Measurements from ENCODE around the gene GNL3L. TPM values are rescaled to one million over a fixed set of nuclear protein-coding genes. Genes with fewer than 3 reads are reported as not detected.
"Not testable (repeated sequence)": the region's sequence is repeated elsewhere in the genome, so short reads cannot be mapped to it uniquely, and the experiment has no call there.

Gene GNL3L
- 1 to 10 TPM; 3.6 to 6.9 TPM for polyA plus RNA-seq

DNA sequence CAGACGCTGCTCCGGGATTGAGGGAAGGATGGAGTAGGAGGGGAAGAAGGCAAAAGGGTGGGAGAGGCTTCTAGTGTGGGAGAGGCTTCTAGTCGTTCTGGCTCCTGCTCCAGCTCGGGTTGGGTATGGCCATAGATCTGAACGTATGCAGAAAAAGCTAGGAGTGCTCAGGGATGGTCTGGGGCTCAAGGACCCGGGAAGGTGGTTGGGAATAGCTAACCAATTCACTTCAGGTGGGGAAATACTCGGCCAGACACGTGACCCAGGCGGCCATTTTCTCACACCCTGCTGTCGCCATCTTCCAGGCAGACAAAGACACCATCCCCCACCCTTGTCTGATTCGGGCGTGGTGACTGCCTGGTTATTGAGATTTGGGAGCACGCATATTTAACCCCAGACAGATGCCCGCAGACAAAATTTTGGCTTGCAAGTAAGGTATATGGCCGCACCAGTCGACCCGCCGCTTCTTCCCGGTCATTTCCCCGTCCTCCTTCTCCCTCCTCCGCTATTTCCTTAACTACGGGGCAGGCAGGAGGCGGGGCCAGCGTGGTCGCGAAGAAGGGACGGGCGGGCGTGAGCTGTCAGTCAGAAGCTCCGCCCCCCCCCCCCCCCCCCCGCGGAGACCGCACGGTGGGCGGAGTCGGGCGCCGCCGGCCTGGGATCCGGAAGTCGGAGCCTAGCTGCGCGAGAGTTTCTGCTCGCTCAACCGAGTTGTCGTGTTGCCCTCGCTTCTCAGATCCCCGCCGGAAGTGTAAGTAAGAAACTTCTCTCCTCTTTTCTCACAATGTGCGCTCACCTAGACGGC is at the start of gene GNL3L:
GNL3L (plus strand) TSS at position 668 of the 805 bp plus-strand sequence. CDS start 2,348 bp downstream, outside the sequence.
- Histone ChIP-seq H3K27ac (ENCODE audit: low read depth in 2 of 2, low read length in 1 of 2) (peak within 1 kb of the TSS; percentile 82 to 89), H3K27me3 (ENCODE audit: control insufficient read depth in 1 of 2, insufficient read depth in 2 of 2, low read length in 2 of 2) (no peaks in the 10 kb centered on the region), H3K36me3 (ENCODE audit: control insufficient read depth in 2 of 2, insufficient read depth in 2 of 2, low read length in 1 of 2) (no peaks in the 10 kb centered on the region), H3K4me1 (ENCODE audit: control insufficient read depth in 2 of 2, insufficient read depth in 2 of 2, low read length in 1 of 2) (peaks cover 0 to 2% of the 10 kb centered on the region in 2 donors), H3K9me3 (ENCODE audit: control insufficient read depth in 2 of 2, insufficient read depth in 1 of 2, low read depth in 1 of 2, low read length in 1 of 2) (no peaks in the 10 kb centered on the region), H3K4me3 (ENCODE audit: low read depth in 1 of 2, low read length in 2 of 2) (peak within 1 kb of the TSS; percentile 57 to 77)
- 3 to 45% methylated on average over 37 to 38 of the region's 51 CpGs for WGBS, 2 donors

DNA sequence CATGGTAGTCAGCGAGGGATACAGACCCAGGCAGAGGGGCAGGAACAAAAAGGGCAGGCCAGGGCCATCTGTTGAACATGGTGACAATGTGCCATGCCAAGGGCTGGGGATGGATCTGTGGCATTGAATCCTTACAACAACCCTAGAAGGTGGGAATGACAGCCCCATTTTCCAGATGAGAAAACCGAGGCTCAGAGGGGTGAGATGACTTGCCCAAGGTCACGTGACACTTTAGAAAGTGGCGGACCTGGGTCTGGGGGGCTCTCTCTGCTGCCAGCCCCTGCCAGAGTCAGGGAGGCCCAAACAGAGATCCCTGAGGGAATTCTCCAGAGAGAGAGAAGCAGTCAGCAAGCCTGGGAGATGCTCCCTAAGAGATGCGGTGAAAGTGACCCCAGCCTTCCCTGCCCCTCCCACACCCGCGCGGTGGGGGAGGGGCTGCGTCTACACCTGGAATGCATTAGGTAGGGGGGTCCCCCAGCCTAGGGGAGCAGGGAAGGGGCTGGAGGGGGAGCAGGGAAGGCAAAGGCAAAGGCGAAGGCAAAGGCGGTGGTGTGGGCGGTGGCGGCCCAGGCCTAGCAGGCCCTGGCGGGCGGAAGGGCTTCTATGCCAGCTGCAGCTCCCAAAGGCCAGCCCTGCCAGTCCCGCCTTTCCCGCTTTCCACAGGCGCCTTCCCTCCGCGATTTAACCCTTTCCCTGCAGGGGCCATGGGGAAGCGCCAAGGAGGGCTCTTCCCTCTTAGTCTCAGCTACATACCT is 47.0 kb upstream of the GNL3L start:
- WGBS, 2 donors, result 29 to 42% methylated on average over 12 to 21 of the region's 21 CpGs
- Histone ChIP-seq H3K27me3 (ENCODE audit: control insufficient read depth in 1 of 2, insufficient read depth in 2 of 2, low read length in 2 of 2) (no peaks in the 10 kb centered on the region), H3K4me3 (ENCODE audit: low read depth in 1 of 2, low read length in 2 of 2) (no peak overlapping the region), H3K4me1 (ENCODE audit: control insufficient read depth in 2 of 2, insufficient read depth in 2 of 2, low read length in 1 of 2) (peaks cover 5 to 14% of the 10 kb centered on the region in 2 donors), H3K27ac (ENCODE audit: low read depth in 2 of 2, low read length in 1 of 2) (peak overlapping the region; percentile 42 to 68), H3K9me3 (ENCODE audit: control insufficient read depth in 2 of 2, insufficient read depth in 1 of 2, low read depth in 1 of 2, low read length in 1 of 2) (no peaks in the 10 kb centered on the region), H3K36me3 (ENCODE audit: control insufficient read depth in 2 of 2, insufficient read depth in 2 of 2, low read length in 1 of 2) (no peaks in the 10 kb centered on the region)

DNA sequence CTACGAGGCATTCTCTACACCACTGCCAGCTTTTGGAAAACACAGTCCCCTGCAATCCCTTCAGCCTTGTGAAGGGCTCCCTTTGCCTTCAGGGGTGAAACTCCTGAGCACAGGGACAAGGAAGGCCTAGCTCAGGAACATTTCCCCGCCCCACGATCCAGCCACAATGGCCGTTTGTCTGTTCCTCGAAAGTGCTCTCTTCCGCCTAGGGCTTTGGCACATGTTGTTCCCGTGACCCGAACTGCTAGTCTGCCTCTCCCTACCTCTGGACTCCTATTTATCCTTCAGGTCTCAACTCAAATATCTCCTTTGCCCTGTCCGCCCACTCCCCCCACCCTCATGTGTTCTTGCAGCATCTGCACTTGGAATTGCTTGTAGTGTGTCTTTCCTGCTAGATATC is 46.1 kb upstream of the GNL3L start:
- Histone ChIP-seq H3K4me1 (ENCODE audit: control insufficient read depth in 2 of 2, insufficient read depth in 2 of 2, low read length in 1 of 2) (peaks cover 5 to 14% of the 10 kb centered on the region in 2 donors), H3K4me3 (ENCODE audit: low read depth in 1 of 2, low read length in 2 of 2) (no peak overlapping the region), H3K27me3 (ENCODE audit: control insufficient read depth in 1 of 2, insufficient read depth in 2 of 2, low read length in 2 of 2) (no peaks in the 10 kb centered on the region), H3K9me3 (ENCODE audit: control insufficient read depth in 2 of 2, insufficient read depth in 1 of 2, low read depth in 1 of 2, low read length in 1 of 2) (no peaks in the 10 kb centered on the region), H3K27ac (ENCODE audit: low read depth in 2 of 2, low read length in 1 of 2) (peak overlapping the region in 1 of 2 donors; percentile 49), H3K36me3 (ENCODE audit: control insufficient read depth in 2 of 2, insufficient read depth in 2 of 2, low read length in 1 of 2) (no peaks in the 10 kb centered on the region)
- 41 to 58% methylated on average over 9 of the region's 9 CpGs for WGBS, 2 donors

DNA sequence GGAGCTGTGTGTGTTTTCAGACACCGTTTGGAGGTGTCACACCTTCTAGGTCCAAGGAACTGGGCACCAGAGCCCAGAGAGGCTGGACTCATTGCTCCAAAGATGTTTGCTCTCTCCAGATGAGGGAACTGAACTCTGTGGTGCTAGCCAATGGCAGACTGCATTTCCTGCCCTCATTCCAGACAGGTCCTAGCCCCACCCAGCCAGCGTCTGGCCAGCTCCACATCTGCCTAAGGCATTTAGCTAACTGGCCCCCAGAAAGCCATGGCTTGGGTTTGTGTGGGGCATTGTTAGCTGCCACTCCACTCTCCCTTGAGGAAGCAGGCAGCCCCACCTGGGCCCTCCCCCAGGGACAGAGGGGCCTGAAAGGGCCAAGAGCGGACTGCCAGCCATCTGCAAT is 45.4 kb upstream of the GNL3L start:
- WGBS, 2 donors, result 40 to 46% methylated on average over 3 of the region's 3 CpGs
- H3K27ac ChIP-seq (ENCODE audit: low read depth in 2 of 2, low read length in 1 of 2), result no peak overlapping the region
- no peak overlapping the region for H3K4me3 ChIP-seq (ENCODE audit: low read depth in 1 of 2, low read length in 2 of 2)

GRCh38 chrX:54489819-54490218 is 40.2 kb upstream of the GNL3L start:
- not testable (repeated sequence) for H3K4me1 ChIP-seq (ENCODE audit: control insufficient read depth in 2 of 2, insufficient read depth in 2 of 2, low read length in 1 of 2); H3K27ac ChIP-seq (ENCODE audit: low read depth in 2 of 2, low read length in 1 of 2); H3K27me3 ChIP-seq (ENCODE audit: control insufficient read depth in 1 of 2, insufficient read depth in 2 of 2, low read length in 2 of 2); H3K36me3 ChIP-seq (ENCODE audit: control insufficient read depth in 2 of 2, insufficient read depth in 2 of 2, low read length in 1 of 2); H3K9me3 ChIP-seq (ENCODE audit: control insufficient read depth in 2 of 2, insufficient read depth in 1 of 2, low read depth in 1 of 2, low read length in 1 of 2); H3K4me3 ChIP-seq (ENCODE audit: low read depth in 1 of 2, low read length in 2 of 2)
- WGBS, 2 donors, result 92 to 98% methylated on average over 5 of the region's 5 CpGs

More for the DNA sequence above, 45.4 kb upstream of the GNL3L start:
- Histone ChIP-seq H3K36me3 (ENCODE audit: control insufficient read depth in 2 of 2, insufficient read depth in 2 of 2, low read length in 1 of 2) (no peaks in the 10 kb centered on the region), H3K4me1 (ENCODE audit: control insufficient read depth in 2 of 2, insufficient read depth in 2 of 2, low read length in 1 of 2) (peaks cover 5 to 14% of the 10 kb centered on the region in 2 donors), H3K9me3 (ENCODE audit: control insufficient read depth in 2 of 2, insufficient read depth in 1 of 2, low read depth in 1 of 2, low read length in 1 of 2) (no peaks in the 10 kb centered on the region), H3K27me3 (ENCODE audit: control insufficient read depth in 1 of 2, insufficient read depth in 2 of 2, low read length in 2 of 2) (no peaks in the 10 kb centered on the region)

- H3K4me3 ChIP-seq (ENCODE audit: low read depth in 1 of 2, low read length in 2 of 2), result no peak overlapping the region
- H3K27ac ChIP-seq (ENCODE audit: low read depth in 2 of 2, low read length in 1 of 2), result no peak overlapping the region
- no peaks in the 10 kb centered on the region for H3K36me3 ChIP-seq (ENCODE audit: control insufficient read depth in 2 of 2, insufficient read depth in 2 of 2, low read length in 1 of 2)
- no peaks in the 10 kb centered on the region for H3K27me3 ChIP-seq (ENCODE audit: control insufficient read depth in 1 of 2, insufficient read depth in 2 of 2, low read length in 2 of 2)
- H3K4me1 ChIP-seq (ENCODE audit: control insufficient read depth in 2 of 2, insufficient read depth in 2 of 2, low read length in 1 of 2), result no peaks in the 10 kb centered on the region
- H3K9me3 ChIP-seq (ENCODE audit: control insufficient read depth in 2 of 2, insufficient read depth in 1 of 2, low read depth in 1 of 2, low read length in 1 of 2), result no peaks in the 10 kb centered on the region
- 32 to 50% methylated on average over 6 of the region's 6 CpGs for WGBS, 2 donors
Observed at GRCh38 chrX:54492340-54492739, 37.7 kb upstream of the GNL3L start.

DNA sequence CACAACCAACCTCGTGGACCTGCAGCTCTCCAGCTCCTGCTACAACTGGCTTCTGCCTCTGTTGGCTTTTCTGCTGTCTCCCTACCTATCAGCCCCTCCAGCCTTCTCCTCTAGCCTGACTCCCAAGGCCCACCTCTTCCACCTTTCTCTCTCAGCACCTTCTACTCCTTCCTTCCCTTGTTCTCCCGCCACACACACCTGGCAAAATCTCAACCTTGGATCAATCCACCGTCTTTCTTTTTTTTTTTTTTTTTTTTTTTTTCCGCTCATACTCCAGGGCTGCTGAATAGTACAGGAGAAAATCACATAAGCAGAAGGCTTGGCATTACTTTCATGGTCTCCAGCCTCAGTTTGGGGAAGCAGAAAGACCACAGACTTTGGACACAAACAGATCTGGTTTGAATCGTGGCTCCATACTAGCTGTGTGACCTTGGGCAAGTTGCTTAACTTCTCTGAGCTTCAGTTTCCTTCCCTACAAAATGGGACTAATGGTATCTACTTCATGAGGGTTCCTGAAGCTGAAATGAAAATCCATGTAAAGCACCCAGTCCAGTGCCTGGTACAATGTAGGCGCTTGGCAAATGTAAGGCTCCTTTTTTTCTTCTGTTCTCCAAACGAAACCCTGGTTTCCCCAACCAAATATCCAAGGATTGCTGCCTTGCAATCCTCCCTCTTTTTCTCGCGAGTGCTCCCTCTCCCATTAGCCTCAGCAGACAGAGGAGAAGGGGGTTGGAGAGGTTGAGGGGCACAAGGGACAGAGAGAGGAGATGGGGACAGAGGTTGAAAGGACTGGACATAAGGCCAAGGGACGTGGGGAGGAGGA is 35.6 kb upstream of the GNL3L start:
- peak overlapping the region; percentile 56 to 67 for H3K4me3 ChIP-seq (ENCODE audit: low read depth in 1 of 2, low read length in 2 of 2)
- no peaks in the 10 kb centered on the region for H3K4me1 ChIP-seq (ENCODE audit: control insufficient read depth in 2 of 2, insufficient read depth in 2 of 2, low read length in 1 of 2)
- H3K27me3 ChIP-seq (ENCODE audit: control insufficient read depth in 1 of 2, insufficient read depth in 2 of 2, low read length in 2 of 2), result no peaks in the 10 kb centered on the region
- peak overlapping the region in 1 of 2 donors; percentile 34 for H3K27ac ChIP-seq (ENCODE audit: low read depth in 2 of 2, low read length in 1 of 2)
- no peaks in the 10 kb centered on the region for H3K36me3 ChIP-seq (ENCODE audit: control insufficient read depth in 2 of 2, insufficient read depth in 2 of 2, low read length in 1 of 2)
- WGBS, 2 donors, result 23 to 46% methylated on average over 9 to 10 of the region's 10 CpGs
- H3K9me3 ChIP-seq (ENCODE audit: control insufficient read depth in 2 of 2, insufficient read depth in 1 of 2, low read depth in 1 of 2, low read length in 1 of 2), result no peaks in the 10 kb centered on the region

GRCh38 chrX:54494989-54495813 is 34.8 kb upstream of the GNL3L start:
- Histone ChIP-seq H3K27me3 (ENCODE audit: control insufficient read depth in 1 of 2, insufficient read depth in 2 of 2, low read length in 2 of 2) (no peaks in the 10 kb centered on the region), H3K27ac (ENCODE audit: low read depth in 2 of 2, low read length in 1 of 2) (peak overlapping the region in 1 of 2 donors; percentile 58), H3K36me3 (ENCODE audit: control insufficient read depth in 2 of 2, insufficient read depth in 2 of 2, low read length in 1 of 2) (no peaks in the 10 kb centered on the region), H3K4me1 (ENCODE audit: control insufficient read depth in 2 of 2, insufficient read depth in 2 of 2, low read length in 1 of 2) (no peaks in the 10 kb centered on the region), H3K4me3 (ENCODE audit: low read depth in 1 of 2, low read length in 2 of 2) (peak overlapping the region; percentile 56 to 67), H3K9me3 (ENCODE audit: control insufficient read depth in 2 of 2, insufficient read depth in 1 of 2, low read depth in 1 of 2, low read length in 1 of 2) (no peaks in the 10 kb centered on the region)
- WGBS, 2 donors, result 2 to 38% methylated on average over 52 to 86 of the region's 86 CpGs

Measured in esophagus (tissue), 2 donors.